Type B pancreatic cell (in vitro differentiated cells): ENCODE data around the gene RPL9. TPM values are rescaled to one million over a fixed set of nuclear protein-coding genes. Genes with fewer than 3 reads are reported as not detected.
"Not testable (repeated sequence)": the region's sequence is repeated elsewhere in the genome, so short reads cannot be mapped to it uniquely, and the experiment has no call there.

ENCODE experiments used
- DNase-seq: peaks from one replicate; pipeline ENCODE4 v3.0.0; 2021; ENCODE audit warnings: mixed read lengths; ENCODE audit not compliant: unreplicated experiment; ENCODE audit errors: extremely low spot score
- H3K27ac Mint-ChIP-seq: 2 replicates; pipeline ENCODE4 v1.8.0; 2021; ENCODE audit warnings: mild to moderate bottlenecking, mixed read lengths
- H3K27me3 Mint-ChIP-seq: 2 replicates; pipeline ENCODE4 v1.8.0; 2021; ENCODE audit warnings: mixed read lengths
- H3K36me3 Mint-ChIP-seq: 2 replicates; pipeline ENCODE4 v1.8.0; 2021; ENCODE audit warnings: mixed read lengths
- H3K4me1 Mint-ChIP-seq: one replicate; pipeline ENCODE4 v1.8.0; 2021; ENCODE audit warnings: mixed read lengths; ENCODE audit not compliant: unreplicated experiment
- H3K4me3 Mint-ChIP-seq: 2 replicates; pipeline ENCODE4 v1.8.0; 2021; ENCODE audit warnings: mild to moderate bottlenecking, mixed read lengths
- H3K9me3 Mint-ChIP-seq: 2 replicates; pipeline ENCODE4 v1.8.0; 2021; ENCODE audit warnings: mixed read lengths
- CTCF ChIP-seq: fragments of 200-600 bp; sonication (generic); conservative IDR thresholded peaks from 2 replicates; pipeline ENCODE4 v1.5.0; 2021; ENCODE audit warnings: antibody characterized with exemption, mild to moderate bottlenecking
- total RNA-seq: library from RNA; stranded (reverse); gene quantifications from 2 replicates; pipeline ENCODE4 v1.2.1, GENCODE V29; 2021; ENCODE audit warnings: low replicate concordance

The RPL9 gene
- total RNA-seq, 1 donor from 2014 or later = 1,887 TPM

GRCh38 chr4:39427520-39428114, 31.1 kb downstream of the RPL9 start:
- Mint-ChIP-seq H3K27ac (no peak overlapping the region), H3K36me3 (no peaks in the 10 kb centered on the region), H3K27me3 (no peaks in the 10 kb centered on the region), H3K4me3 (no peak overlapping the region), H3K4me1 (peaks cover 4% of the 10 kb centered on the region), H3K9me3 (no peaks in the 10 kb centered on the region)
- no peak for DNase-seq
- no peak for TF ChIP-seq CTCF

GRCh38 chr4:39426728-39427127, 32.0 kb downstream of the RPL9 start:
- Mint-ChIP-seq H3K36me3 (no peaks in the 10 kb centered on the region), H3K9me3 (no peaks in the 10 kb centered on the region), H3K4me1 (peaks cover 4% of the 10 kb centered on the region), H3K27ac (no peak overlapping the region), H3K27me3 (no peaks in the 10 kb centered on the region), H3K4me3 (no peak overlapping the region)
- TF ChIP-seq CTCF = no peak
- no peak for DNase-seq

- DNase-seq, H3K27me3 Mint-ChIP-seq, H3K9me3 Mint-ChIP-seq, H3K27ac Mint-ChIP-seq, H3K4me1 Mint-ChIP-seq, H3K4me3 Mint-ChIP-seq, H3K36me3 Mint-ChIP-seq: not testable (repeated sequence)
These were observed 33.4 kb downstream of the RPL9 start for GRCh38 chr4:39425297-39425696.

GRCh38 chr4:39422247-39422646, 36.5 kb downstream of the RPL9 start:
- Mint-ChIP-seq H3K27ac (no peak overlapping the region), H3K4me3 (no peak overlapping the region), H3K36me3 (no peaks in the 10 kb centered on the region), H3K27me3 (no peaks in the 10 kb centered on the region), H3K9me3 (no peaks in the 10 kb centered on the region), H3K4me1 (no peaks in the 10 kb centered on the region)
- no peak for TF ChIP-seq CTCF
- no peak for DNase-seq

- no peak for DNase-seq
- TF ChIP-seq CTCF = no peak
- Mint-ChIP-seq H3K27ac (no peak overlapping the region), H3K27me3 (no peaks in the 10 kb centered on the region), H3K4me1 (no peaks in the 10 kb centered on the region), H3K36me3 (no peaks in the 10 kb centered on the region), H3K9me3 (no peaks in the 10 kb centered on the region), H3K4me3 (no peak overlapping the region)
These were observed 42.9 kb downstream of the RPL9 start for GRCh38 chr4:39415678-39416283.

- peaks cover 10% of the 10 kb centered on the region for H3K4me1 Mint-ChIP-seq
- not testable (repeated sequence) for H3K36me3 Mint-ChIP-seq, H3K9me3 Mint-ChIP-seq, DNase-seq, H3K4me3 Mint-ChIP-seq, H3K27ac Mint-ChIP-seq, H3K27me3 Mint-ChIP-seq
These were observed 47.2 kb downstream of the RPL9 start for GRCh38 chr4:39411561-39411960.
